ENCODE measurements around the gene ATF7IP2. TPM values are rescaled to one million over a fixed set of nuclear protein-coding genes. Genes with fewer than 3 reads are reported as not detected.

The ATF7IP2 gene
- total and polyA plus RNA-seq, 9 of the 15 experiments (the other 6 are each of a cell fraction or from before 2014, with no cell fraction given) = 131 to 515 (median 196) TPM

DNA sequence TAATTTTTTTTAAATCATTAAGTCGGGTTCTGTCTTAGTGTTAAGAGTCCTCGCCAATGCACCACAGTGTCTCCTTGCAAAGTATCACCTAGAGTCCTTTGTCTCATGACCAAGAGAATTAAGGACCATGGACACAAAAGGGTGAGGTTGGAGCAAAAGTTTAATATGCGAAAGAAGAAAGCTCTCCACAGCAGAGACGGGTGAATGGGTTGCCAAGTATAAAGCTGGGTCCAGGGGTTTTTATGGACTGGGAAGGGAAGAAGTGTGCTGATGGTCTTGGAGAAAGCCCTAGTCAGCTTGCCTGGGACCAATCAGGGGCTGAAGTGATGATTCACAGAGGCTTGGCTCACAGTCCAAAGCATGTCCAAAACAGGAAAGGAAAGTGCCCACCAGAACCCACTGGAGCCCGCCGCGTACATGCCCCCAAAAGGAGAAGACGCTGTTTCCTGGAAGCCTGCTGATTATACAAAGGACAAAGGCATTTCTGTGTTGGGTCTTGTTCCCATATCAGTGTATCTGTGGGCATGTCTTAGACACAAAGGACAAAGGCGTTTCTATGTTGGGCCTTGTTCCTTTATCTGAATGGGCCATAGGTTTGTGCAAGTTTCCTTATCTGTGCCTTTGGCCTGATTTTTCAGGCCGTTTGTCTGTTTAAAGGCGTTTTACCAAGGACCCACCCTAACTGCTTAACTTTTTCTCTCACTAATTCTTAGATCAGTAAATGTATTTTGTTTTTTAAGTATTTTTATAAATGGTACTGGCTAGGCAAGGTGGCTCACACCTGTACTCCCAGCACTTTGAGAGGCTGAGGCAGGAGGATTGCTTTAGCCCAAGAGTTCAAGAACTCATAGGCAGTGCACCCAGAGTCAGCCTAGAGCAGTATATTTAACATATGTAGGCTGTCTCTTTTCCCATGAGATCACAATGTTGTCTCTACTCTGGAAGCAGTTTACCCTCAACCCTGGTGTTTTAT, 28.7 kb upstream of the ATF7IP2 start (continued):
- TF ChIP-seq BDP1 (IDR thresholded peaks at IDR 0.05; ENCODE audit: insufficient read depth, insufficient read length) (no peak), PCBP2 (IDR thresholded peaks at IDR 0.05; ENCODE audit: low read depth, low read length, poor library complexity, severe bottlenecking) (no peak), ZNF197 (CRISPR knock-in tag; IDR thresholded peaks at IDR 0.05; ENCODE audit: low read depth) (no peak), KDM4B (IDR thresholded peaks at IDR 0.05; ENCODE audit: borderline replicate concordance in 2 of 2, low read depth in 1 of 2) (no peak), ZC3H4 (CRISPR knock-in tag; IDR thresholded peaks at IDR 0.05; ENCODE audit: borderline replicate concordance) (no peak), NR4A1 (CRISPR knock-in tag; IDR thresholded peaks at IDR 0.05) (no peak), NR4A1 (tag; IDR thresholded peaks at IDR 0.05) (no peak), NCOA1 (IDR thresholded peaks at IDR 0.05; ENCODE audit: low read depth) (no peak), MAFF (IDR thresholded peaks at IDR 0.05; ENCODE audit: low read length) (no peak), KLF13 (tag; IDR thresholded peaks at IDR 0.05; ENCODE audit: borderline replicate concordance, low read depth) (no peak), SMC3 (conservative IDR thresholded peaks at IDR 0.05; ENCODE audit: insufficient read depth, low read depth, low read length) (no peak), FOXJ3 (CRISPR knock-in tag; IDR thresholded peaks at IDR 0.05) (no peak), KDM2B (CRISPR knock-in tag; IDR thresholded peaks at IDR 0.05) (no peak), SETDB1 (IDR thresholded peaks at IDR 0.05; ENCODE audit: low read length) (no peak), SMARCC2 (IDR thresholded peaks at IDR 0.05; ENCODE audit: low read depth) (peak; percentile 16; the same call in 1 of the 2 replicates), ATF1 (CRISPR knock-in tag; IDR thresholded peaks at IDR 0.05) (no peak), ATF1 (tag; IDR thresholded peaks at IDR 0.05) (peak; percentile 24; the same call in 1 of the 2 replicates), MED1 (CRISPR knock-in tag; IDR thresholded peaks at IDR 0.05; ENCODE audit: borderline replicate concordance) (no peak), CHCHD3 (CRISPR knock-in tag; IDR thresholded peaks at IDR 0.05) (no peak), U2AF1 (optimal IDR thresholded peaks at IDR 0.05; ENCODE audit: low read depth, low read length) (no peak), ZNF347 (CRISPR knock-in tag; IDR thresholded peaks at IDR 0.05; ENCODE audit: low read depth) (no peak), ZNF384 (IDR thresholded peaks at IDR 0.05; ENCODE audit: low read depth, low read length) (no peak)
- TF ChIP-seq, protein P1, sequence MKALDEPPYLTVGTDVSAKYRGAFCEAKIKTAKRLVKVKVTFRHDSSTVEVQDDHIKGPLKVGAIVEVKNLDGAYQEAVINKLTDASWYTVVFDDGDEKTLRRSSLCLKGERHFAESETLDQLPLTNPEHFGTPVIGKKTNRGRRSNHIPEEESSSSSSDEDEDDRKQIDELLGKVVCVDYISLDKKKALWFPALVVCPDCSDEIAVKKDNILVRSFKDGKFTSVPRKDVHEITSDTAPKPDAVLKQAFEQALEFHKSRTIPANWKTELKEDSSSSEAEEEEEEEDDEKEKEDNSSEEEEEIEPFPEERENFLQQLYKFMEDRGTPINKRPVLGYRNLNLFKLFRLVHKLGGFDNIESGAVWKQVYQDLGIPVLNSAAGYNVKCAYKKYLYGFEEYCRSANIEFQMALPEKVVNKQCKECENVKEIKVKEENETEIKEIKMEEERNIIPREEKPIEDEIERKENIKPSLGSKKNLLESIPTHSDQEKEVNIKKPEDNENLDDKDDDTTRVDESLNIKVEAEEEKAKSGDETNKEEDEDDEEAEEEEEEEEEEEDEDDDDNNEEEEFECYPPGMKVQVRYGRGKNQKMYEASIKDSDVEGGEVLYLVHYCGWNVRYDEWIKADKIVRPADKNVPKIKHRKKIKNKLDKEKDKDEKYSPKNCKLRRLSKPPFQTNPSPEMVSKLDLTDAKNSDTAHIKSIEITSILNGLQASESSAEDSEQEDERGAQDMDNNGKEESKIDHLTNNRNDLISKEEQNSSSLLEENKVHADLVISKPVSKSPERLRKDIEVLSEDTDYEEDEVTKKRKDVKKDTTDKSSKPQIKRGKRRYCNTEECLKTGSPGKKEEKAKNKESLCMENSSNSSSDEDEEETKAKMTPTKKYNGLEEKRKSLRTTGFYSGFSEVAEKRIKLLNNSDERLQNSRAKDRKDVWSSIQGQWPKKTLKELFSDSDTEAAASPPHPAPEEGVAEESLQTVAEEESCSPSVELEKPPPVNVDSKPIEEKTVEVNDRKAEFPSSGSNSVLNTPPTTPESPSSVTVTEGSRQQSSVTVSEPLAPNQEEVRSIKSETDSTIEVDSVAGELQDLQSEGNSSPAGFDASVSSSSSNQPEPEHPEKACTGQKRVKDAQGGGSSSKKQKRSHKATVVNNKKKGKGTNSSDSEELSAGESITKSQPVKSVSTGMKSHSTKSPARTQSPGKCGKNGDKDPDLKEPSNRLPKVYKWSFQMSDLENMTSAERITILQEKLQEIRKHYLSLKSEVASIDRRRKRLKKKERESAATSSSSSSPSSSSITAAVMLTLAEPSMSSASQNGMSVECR (CRISPR knock-in tag; IDR thresholded peaks at IDR 0.05) = no peak
